HL-60/S4 (cell line): ENCODE measurements around the gene ARHGEF10L.

ENCODE experiments used
- in situ Hi-C: fragments of 300-500 bp; cut with MboI; formaldehyde crosslinking; loops from 2 replicates; pipeline ENCODE4 v1.14.3; 2022; ENCODE audit warnings: low sequenced_read_pairs

ARHGEF10L gene

DNA sequence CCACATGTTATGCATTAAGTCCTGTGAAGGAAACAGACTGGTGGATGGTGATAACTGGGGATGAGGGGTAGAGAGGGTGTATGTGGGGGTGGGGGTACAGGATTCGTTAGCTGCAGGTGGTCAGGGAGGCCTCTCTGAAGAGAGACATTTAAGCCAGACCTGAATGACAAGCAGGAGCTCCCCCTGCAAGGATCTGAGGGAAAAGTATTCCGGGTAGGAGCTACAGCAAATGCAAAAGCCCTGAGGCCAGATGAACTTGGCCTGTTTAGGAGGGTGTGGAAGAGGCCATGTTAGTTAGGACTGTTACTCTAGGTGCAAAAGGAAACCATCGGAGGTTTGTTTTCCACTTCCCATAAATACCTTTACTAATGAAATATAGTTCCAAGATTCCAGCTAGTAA lies 9.9 kb downstream of the ARHGEF10L start:
- in situ Hi-C loops, result no loop called here

DNA sequence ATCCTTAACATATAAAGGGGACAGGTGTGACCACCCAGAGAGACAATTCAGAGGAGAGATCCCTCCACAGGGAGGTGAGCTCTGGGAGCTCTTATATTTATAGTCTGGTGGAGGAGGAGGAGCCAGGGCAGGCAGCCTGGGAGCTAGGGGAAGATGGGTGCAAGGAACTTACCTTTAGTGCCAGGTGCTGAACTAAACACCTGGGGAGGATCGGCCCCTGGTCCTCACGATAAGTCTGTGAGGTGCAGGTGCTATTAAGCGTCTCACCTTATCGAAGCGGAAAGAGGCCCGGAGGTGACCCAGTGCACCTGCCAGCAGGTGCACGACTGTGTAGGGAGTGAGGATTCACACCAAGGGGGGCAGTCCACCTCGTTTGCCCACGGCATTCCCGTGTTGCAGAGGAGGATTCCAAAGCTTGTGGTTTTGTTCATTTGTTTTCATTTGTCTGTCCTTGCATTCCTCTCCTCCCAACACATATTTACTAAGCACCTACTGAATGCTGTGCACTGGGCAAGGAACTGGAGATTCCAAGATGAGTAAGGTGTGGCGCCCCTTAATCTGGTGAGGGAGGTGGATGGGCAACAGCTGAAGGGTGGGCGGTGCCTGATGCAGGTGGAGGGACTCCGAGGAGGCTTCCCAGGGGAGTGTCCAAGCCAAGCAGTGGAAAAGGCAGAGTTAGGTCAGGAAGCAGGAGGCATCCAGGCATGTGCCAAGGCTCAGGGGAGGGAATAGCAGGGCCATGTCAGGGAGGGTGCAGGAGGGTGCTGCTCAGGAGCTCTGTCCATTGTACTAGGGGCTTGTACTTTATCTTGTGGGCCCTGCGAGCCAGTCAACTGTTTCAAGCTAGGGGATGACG lies 11.5 kb downstream of the ARHGEF10L start:
- in situ Hi-C loops, result no loop called here

DNA sequence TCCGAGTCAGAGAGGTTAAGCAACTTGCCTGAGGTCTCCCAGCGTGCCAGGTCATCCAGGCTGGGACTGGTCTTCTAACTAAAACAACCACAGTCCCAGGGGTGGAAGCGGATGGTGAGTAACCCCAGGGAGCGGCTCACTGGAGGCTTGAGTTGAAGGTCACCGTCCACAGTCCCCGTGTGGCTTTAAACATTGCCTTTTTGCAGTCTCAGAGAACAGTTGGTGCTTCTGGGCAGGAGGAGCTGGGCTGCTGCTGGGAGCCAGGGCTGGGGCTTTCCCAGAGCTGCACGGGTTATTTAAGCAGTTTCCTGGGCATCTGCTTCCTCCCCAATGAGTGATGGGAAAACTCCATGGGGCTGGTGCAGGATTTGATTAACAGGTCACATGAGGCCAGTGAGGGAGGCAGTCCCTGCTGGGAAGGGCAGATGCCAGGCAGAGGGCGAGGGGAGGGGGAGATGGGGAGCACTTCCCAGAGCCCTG lies 12.3 kb downstream of the ARHGEF10L start:
- in situ Hi-C loops, result no loop called here

DNA sequence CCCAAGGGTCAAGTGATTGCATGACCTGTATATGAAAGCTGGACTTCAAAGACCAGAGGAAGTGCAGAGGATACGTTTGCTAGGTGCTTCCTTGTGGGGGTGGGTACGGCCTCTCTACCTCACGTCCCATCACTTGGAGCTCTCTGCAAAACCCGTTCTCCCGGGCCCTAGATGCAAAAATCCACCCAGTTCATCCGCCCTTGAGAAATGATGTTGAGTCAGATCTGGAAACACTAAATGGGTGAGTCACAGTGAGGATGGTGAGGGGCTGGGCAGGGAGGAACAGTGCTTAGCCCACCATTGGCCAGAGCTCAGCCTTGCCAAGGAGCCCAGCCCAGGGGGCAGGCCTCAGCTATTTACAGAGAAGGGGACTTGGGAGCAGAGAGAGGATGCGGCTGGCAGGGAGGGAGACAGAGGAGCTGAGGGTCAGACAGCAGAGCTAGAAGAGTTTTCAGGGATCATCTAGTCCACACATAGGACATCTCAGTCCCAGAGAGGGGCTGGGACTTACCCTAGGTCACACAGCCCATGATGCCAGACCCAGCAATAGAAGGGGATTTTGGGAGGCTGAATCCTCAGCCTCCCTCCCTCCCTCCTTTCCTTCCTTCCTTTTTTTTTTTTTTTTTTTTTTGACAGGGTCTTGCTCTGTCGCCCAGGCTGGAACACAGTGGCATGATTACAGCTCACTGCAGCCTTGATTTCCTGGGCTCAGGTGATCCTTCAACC lies 14.6 kb downstream of the ARHGEF10L start:
- in situ Hi-C loops, result no loop called here

DNA sequence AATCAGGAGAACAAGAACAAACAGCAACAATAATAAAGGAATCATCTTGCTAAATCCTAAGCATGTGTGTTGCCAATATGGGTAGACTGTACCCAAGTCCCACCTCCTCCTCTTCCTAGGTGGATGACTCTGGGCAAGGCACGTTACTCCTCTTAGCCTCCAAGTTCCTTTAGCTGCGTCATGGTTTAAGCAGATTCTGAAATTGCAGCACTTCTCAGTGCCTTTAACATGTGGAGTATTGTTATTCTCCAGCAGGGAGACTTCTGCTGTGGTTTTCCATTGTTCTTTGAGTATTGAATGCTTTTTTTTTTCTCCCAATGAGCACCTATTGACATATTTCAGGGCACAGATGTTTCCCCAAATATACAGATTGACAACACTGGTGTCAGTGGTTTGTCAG lies 15.5 kb downstream of the ARHGEF10L start:
- in situ Hi-C loops, result no loop called here

DNA sequence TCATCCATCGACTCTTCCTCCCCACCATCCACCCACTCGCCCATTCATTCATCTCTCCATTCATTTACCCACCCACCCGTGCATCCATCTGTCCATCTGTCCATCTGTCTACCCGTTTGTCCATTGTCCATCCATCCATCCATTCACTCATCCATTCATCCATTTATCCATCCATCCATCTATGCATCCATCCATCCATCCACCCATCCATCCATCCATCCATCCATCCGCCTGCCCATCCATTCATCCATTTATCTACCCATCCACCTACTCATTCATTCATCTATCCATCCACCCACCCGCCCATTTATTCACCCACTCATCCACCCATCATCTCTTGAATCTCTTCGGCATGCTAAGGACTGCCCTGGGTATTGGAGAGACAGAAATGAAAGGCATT lies 18.5 kb downstream of the ARHGEF10L start:
- in situ Hi-C loops, result no loop called here

DNA sequence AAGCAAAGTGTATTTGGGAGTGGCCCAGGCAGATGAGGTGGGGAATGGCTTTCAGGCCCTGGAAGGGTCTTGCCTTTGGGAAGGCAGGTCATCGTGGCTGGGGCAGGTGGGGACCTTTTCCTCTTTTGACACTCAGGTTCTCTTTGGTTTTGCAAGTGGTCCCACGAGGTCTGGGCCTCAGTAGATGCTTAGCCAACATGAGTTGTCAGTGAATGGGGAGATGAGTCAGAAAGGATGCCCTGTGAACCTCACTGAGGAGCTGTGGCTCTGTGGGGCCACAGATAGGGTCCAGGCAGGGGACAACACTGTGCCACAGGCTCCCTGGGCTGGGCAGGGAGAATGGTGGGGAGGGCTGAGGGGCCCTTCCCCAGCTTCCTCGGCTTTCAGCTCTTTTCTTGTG lies 19.0 kb downstream of the ARHGEF10L start:
- in situ Hi-C loops, result no loop called here

DNA sequence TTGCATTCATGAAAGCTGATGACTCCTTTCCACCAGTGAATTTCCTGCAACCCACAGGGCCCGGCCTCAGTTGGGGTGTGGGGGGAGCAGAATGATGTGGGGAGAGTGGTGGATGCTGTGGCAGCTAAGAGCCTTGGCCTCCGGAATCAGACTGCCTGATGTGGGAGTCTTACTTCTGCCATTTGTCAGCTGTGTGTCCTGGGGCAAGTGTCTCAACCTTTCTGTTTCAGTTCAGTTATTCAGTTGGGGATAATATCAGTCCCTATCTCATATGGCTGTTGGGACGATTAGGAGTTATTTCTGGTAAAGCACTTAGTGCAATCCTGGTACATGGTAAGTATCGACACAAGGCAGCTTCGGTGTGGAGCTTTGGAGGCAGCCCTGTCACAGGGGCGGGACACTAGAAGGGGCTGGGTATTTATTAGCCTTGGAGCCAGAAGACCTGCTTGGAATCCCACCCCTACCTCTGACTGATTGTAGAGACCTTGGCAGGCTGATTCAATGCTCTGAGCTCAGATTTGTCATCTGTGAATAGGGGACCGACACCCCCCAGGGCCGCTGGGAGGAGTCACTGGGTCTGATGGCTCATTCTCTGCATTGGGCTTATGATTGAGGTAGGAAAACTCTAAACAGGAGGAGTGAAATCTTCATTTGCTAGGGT lies 19.6 kb downstream of the ARHGEF10L start:
- in situ Hi-C loops, result no loop called here

DNA sequence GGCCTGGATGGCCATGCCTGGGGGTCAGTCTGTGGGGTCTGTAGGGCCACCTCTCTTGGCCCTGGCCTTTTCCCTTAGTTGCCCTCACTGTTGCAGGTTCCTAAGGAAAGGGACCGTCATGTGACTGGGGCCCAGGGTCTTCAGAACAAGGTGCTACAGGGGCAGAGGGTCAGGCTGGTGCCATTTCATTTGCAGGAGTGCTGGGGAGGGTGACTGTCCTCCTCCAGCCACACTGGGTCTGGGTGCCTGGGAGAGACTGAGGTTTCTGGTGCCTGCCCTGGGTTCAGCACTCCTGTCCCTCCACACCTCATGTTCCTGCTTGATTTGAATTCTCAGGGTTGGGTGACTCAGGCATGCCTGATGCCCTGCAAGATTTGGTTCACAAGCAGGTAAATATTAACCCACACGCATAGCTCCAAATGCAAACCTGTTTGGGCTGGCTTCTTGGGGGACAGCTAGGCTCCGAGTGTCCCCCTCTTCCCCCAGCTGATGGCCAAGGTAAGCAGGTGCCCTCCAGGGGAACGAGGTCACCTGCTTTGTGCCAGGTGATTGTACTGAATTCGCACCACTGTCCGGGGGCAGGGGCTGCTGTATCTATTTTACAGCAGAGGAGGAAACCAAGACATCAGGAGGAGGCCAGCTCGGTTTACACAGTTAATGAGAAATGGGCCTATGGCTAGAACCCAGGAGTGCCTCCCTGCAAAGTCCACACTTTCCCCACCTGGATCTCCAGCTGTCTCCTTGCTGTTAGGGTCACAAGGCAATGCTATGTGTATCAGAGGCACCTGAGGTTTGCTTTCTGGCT lies 20.3 kb downstream of the ARHGEF10L start:
- in situ Hi-C loops, result no loop called here

DNA sequence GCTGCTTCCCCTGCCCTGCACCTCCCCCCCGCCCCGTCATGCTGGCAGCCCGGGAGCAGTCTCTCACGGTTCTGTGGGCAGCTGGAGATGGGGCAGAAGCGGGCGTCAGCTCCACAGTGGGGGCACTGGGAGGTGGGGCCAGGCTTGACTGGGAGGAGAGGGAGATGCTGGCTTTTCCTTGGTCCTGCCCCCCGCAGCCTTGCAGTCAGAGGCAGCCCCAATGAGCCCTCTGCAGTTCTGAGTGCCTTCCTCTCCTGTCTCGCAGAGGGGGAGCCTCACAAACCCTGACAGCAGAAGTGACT lies 21.7 kb downstream of the ARHGEF10L start:
- in situ Hi-C loops, result no loop called here

DNA sequence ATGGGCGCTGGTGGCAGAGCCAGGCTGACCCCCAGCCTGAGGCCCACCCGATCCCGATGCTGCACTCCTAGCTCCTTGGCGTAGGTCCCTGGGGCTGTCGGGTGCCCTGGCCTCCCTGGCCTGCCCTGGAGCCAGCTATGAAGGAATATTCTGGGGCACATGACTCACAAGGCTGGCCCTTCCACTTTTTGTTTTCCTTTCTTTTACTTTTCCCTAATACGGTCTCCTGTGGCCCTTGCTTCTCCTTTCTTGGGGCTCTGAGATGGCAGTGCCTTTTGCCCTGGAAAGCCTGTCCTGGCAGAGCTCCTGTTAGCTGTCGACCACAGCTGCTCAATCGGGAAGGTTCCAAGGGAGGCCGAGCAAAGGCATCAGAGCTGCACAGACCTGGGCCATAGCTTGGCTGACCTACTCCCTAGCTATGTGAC lies 22.1 kb downstream of the ARHGEF10L start:
- in situ Hi-C loops, result no loop called here

DNA sequence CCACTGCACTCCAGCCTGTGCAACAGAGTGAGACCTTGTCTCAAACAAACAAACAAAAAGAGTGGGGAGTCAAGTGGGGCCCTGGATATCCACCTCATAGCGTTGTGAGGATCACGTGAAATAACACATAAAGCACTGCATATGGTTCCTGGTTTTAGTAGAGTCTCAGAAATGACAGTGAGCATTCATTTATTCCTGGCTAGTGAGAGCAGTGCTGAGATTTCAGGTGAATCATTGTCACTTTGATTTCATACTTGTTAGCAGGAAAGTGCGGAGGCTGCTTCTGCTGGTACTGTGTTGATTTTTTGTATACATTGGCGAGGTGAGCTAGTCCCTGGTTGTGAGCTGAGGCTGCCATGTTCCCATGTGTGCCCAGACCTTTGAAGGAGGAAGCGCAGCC lies 22.9 kb downstream of the ARHGEF10L start:
- in situ Hi-C loops, result no loop called here

DNA sequence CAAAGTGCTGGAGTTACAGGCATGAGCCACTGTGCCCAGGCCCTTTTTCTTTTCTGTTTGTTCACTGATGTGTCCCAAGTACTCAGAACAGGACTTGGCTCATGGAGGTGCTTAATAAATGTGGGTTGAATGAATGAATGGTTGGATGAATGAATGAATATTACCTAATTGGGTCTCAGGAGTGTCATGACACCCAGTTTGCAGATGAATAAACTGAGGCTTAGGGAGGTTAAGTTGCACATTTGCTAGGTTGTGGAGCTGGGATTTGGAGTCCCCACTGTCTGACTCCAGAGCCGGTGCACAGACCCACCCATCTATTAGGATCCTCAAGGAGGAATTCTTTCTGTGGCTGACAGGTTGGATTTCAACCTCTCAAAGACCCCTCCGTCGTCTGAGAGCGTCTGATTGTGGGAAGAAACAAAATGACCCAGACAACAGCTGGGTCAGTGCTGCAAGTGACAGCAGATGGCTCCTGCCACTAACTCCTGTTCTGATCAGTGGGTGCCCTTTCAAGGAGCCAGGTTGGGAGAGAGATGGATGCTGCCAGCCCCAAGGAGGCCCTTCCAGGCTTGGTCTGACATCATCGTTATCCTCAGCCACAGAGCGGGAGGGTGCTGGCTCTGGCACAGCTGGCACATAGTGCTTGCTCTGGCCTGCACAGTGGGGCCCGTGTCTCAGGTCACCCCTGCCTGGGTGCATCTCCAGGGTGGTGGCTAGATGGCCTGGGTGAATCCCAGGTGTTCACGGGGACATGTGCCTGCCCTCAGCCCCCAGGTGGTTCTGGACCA lies 24.2 kb downstream of the ARHGEF10L start:
- in situ Hi-C loops, result no loop called here

DNA sequence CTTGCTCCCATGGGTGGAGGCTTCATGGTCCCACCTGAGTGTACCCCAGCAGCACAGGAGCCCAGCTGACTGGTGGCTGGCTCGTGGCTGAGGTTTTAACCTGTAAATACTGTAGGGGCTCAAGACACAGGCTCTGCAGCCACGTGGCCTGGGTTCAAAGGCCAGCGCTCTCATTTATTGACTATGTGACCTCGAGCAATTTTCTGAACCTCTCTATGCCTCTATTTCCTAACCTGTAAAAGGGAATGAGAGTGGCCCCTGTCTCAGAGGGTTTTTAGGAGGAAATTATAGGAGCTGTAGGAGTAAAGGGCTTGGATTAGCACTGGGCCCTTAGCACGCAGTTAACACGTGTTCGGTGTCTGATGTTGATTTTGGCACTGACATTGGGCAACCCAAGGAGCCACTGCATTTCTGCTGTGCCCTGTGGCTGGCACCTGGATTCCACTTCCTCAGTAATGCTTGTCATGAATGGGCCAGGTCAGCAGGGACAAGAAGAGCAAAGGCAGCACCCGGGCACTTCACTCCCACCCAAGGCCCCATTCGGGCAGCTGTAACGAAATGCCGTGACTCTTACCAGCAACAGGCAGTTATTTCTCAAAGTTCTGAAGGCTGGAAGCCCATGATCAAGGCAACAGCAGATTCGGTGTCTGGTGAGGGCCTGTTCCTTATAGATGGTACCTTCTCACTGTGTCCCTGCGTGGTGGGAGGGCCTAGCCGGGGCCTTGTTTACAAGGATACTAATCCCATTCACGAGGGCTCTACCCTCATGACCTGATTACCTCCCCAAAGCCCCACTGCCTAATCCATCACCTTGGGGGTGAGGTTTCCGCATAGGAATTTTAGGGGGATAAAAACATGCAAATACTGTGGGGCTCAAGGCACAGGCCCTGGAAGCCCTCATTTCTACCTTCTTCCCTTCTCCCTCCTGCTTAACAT lies 25.2 kb downstream of the ARHGEF10L start:
- in situ Hi-C loops, result no loop called here

DNA sequence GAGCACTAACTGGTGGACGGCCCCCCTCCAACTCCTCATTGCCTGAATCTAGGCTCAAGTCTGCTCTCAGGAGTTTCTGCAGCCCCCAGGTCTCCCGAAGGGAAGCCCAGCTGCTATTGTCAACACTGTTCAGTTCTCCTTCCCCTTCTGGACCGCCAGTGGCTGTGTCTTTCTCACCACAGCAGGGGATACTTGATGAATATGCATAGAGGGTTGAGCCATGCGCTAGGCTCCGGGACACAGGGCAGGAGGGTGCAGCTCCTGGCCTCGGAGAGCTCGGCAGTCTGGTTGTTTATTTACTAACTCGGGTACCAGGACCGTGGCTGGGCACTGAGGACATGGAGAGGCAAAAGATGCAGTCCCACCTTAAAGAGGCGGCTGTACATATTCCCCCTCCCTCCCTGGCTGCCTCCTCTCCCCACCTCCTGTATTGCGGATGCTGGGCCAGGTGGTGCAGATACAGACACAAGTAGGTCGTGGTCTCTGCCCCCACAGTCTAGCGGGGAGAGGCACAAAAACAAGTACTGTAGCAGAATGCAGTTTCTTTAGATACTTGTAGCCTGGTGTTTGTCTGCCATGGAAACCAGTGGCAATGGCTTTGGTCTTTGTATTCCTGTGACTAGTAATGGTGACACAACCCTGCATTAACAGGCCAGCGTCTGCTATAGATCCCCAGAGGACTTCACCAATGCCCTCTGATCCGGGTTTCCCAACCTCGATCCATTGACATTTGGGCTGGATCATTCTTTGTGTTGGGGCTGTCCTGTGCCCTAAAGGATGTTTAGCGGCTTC lies 26.2 kb downstream of the ARHGEF10L start:
- in situ Hi-C loops, result no loop called here

DNA sequence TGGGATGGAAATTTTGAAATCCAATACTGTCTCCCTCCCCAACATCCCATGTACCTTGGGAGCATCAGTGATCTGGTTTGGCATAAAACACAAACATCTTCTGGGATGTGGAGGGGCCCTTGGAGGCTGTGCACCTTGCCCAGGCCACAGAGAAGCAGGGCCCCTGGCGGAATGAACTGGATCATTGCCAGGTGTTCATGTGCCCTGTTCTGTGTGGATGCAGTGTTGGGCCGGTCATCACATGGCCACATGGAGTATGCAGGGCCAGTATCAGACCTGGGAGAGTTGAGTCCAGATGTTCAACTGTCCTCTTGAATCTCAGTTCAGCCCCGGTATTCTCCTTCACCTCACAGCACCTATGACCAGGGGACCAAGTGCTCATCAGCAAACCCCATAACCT lies 26.9 kb downstream of the ARHGEF10L start:
- in situ Hi-C loops, result no loop called here

DNA sequence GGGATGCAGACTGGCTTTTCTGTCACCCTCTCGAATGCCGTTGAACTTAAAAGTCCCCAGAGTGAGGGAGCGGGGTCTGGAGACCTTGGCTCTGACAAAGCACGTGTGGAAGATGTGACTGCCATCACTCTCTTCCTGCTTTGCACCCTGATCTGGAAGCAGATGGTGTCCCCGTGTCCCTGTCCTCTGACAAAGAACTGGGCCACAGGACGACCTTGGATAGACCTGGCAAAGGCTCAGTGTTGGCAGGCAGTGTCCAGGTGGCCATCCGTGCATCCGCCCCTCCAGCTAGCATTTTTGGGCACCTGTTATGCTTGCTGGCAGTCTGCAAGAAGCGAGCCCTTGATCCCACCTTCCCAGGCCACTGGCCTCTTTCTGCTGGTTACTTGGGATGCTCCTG lies 27.4 kb downstream of the ARHGEF10L start:
- in situ Hi-C loops, result no loop called here

DNA sequence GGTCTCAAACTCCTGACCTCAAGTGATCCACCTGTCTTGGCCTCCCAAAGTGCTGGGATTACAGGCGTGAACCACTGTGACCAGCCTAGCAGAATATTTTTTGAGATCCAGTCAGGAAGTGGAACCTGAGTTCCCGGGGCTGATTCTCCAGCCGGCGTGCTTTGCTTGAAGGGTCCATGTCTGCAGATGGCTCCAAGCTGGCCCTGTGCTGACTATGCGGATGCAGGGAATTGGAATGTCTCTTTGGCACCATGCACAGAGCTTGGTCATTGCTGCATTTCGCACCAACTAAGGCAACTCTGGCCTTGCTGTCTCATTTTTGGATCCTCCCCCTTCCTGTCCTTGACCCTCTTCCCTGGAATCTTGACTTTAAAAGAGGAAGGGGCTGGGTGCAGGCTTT lies 28.1 kb downstream of the ARHGEF10L start:
- in situ Hi-C loops, result no loop called here
